GM18498 (cell line): ENCODE data around the gene IL17B.

Experiments
- ATAC-seq: cut with Tn5 transposase; IDR thresholded peaks from one replicate; pipeline ENCODE4 v1.9.1; 2021; ENCODE audit warnings: mild to moderate bottlenecking, moderate library complexity; ENCODE audit not compliant: unreplicated experiment

Gene IL17B

GRCh38 chr5:149325894-149326293 is 53.2 kb downstream of the IL17B start:
- ATAC-seq, result no peak

- ATAC-seq, result no peak
Observed at GRCh38 chr5:149325166-149325735, 53.8 kb downstream of the IL17B start.

DNA sequence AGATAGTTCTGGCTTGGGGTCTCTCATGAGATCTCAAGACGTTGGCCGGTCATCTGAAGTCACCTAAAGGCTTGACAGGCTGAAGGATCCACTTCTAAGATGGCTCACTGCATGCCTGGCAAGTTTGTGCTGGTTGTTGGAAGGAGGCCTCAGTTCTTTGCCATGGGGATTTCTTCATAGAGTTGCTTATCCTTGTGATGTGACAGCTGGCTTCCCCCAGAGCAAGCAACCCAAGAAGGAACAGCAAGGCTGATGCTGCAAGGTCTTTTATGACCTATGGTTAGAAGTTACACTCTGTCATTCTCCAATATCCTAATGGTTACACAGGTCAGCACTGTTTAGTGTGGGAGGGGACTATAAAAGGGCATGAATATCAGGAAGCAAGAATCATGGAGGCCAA is 54.5 kb downstream of the IL17B start:
- ATAC-seq, result no peak
